B cell (primary cell): ENCODE measurements around the gene DSC1. TPM values are rescaled to one million over a fixed set of nuclear protein-coding genes. Genes with fewer than 3 reads are reported as not detected.

Experiments used
- ATAC-seq: fragments of 200-7000 bp; cut with Tn5 transposase; one replicate; pipeline ENCODE4 v1.10.0; 2021; ENCODE audit warnings: low read depth, mild to moderate bottlenecking, moderate number of reproducible peaks, moderate library complexity
- CTCF ChIA-PET: fragments of 350-600 bp; sonication (Branson Sonifier 250); formaldehyde crosslinking; loops from one replicate; lab custom pipeline; 2021; ENCODE audit warnings: antibody characterized with exemption, inconsistent platforms; lab: Charles Lee
- POLR2A ChIA-PET: fragments of 350-600 bp; sonication (Branson Sonifier 250); formaldehyde crosslinking; loops from one replicate; lab custom pipeline; 2021; ENCODE audit warnings: antibody characterized with exemption; lab: Charles Lee
- DNase-seq: peaks from one replicate; pipeline ENCODE4 v3.0.0; 2013
- H2AFZ ChIP-seq: 2 replicates; pipeline ENCODE4 v1.6.1; 2012; ENCODE audit warnings: mild to moderate bottlenecking, low read depth, low read length; ENCODE audit not compliant: insufficient read depth, poor library complexity, severe bottlenecking
- H3K27ac ChIP-seq, 2 donors: 1 replicate in 1 of 2; 2 replicates in 1 of 2; pipeline ENCODE4 v1.5.1; 2012 to 2013; ENCODE audit warnings: low read length in 2 of 2, mild to moderate bottlenecking in 2 of 2, moderate library complexity in 1 of 2
- H3K27me3 ChIP-seq, 4 experiments: fragments of 200-600 bp in 1 of 4; sonication (generic) in 1 of 4; replicated peaks in 1 of 4; 1 replicate in 2 of 4; 2 replicates in 2 of 4; pipeline versions ENCODE4 v1.6.1 to v1.7.0; 2013 to 2016; ENCODE audit warnings: low read length in 3 of 4, mild to moderate bottlenecking in 2 of 4, mixed read lengths in 1 of 4, moderate library complexity in 1 of 4; ENCODE audit not compliant: insufficient read depth in 4 of 4, control insufficient read depth in 3 of 4; ENCODE audit errors: control extremely low read depth in 1 of 4
- H3K36me3 ChIP-seq, 2 experiments: replicated peaks in 1 of 2; 1 replicate in 1 of 2; 2 replicates in 1 of 2; pipeline versions ENCODE4 v1.6.1 to v1.7.1; 2013; ENCODE audit warnings: low read length in 1 of 2; ENCODE audit not compliant: insufficient read depth in 2 of 2, control insufficient read depth in 1 of 2; ENCODE audit errors: control extremely low read depth in 1 of 2, extremely low read depth in 1 of 2
- H3K4me1 ChIP-seq, 2 donors: fragments of 200-600 bp in 1 of 2; sonication (generic) in 1 of 2; 1 replicate in 1 of 2; 2 replicates in 1 of 2; pipeline versions ENCODE4 v1.5.1 to v1.6.1; 2013 to 2017; ENCODE audit warnings: low read length in 2 of 2; ENCODE audit not compliant: control insufficient read depth in 2 of 2, insufficient read depth in 2 of 2
- H3K4me2 ChIP-seq: replicated peaks from 2 replicates; pipeline ENCODE3; 2012; ENCODE audit warnings: mild to moderate bottlenecking, low read depth, low read length; ENCODE audit not compliant: poor library complexity, severe bottlenecking
- H3K4me3 ChIP-seq, 5 experiments: fragments of 200-600 bp in 1 of 5; sonication (generic) in 1 of 5; 1 replicate in 3 of 5; 2 replicates in 2 of 5; pipeline versions ENCODE4 v1.5.1 to v1.7.0; 2011 to 2016; ENCODE audit warnings: low read length in 4 of 5, mild to moderate bottlenecking in 4 of 5, low read depth in 2 of 5, control low read depth in 1 of 5, moderate library complexity in 1 of 5; ENCODE audit not compliant: insufficient read depth in 1 of 5; ENCODE audit errors: control extremely low read depth in 1 of 5, extremely low read depth in 1 of 5
- H3K79me2 ChIP-seq: fragments of 200-600 bp; sonication (generic); one replicate; pipeline ENCODE4 v1.6.0; 2016; ENCODE audit warnings: low read length; ENCODE audit not compliant: control insufficient read depth, insufficient read depth
- H3K9ac ChIP-seq: fragments of 200-600 bp; sonication (generic); 2 replicates; pipeline ENCODE4 v1.6.1; 2017; ENCODE audit warnings: mild to moderate bottlenecking, low read length, moderate library complexity
- H3K9me3 ChIP-seq, 3 donors: one replicate each; pipeline versions ENCODE4 v1.6.1 to v1.7.1; 2013; ENCODE audit warnings: low read length in 2 of 3; ENCODE audit not compliant: control insufficient read depth in 2 of 3, insufficient read depth in 1 of 3; ENCODE audit errors: control extremely low read depth in 1 of 3
- H4K20me1 ChIP-seq: 2 replicates; pipeline ENCODE4 v1.6.0; 2012; ENCODE audit warnings: mild to moderate bottlenecking, low read length; ENCODE audit not compliant: insufficient read depth, control insufficient read depth, poor library complexity, severe bottlenecking
- H3K27ac Mint-ChIP-seq: one replicate; pipeline ENCODE4 v1.8.0; 2021; ENCODE audit warnings: mixed read lengths
- H3K27me3 Mint-ChIP-seq: one replicate; pipeline ENCODE4 v1.8.0; 2021; ENCODE audit warnings: mixed read lengths
- H3K4me1 Mint-ChIP-seq: one replicate; pipeline ENCODE4 v1.8.0; 2021; ENCODE audit warnings: mixed read lengths
- H3K4me3 Mint-ChIP-seq: one replicate; pipeline ENCODE4 v1.8.0; 2021; ENCODE audit warnings: mixed read lengths
- H3K9me3 Mint-ChIP-seq: one replicate; pipeline ENCODE4 v1.8.0; 2022; ENCODE audit warnings: mixed read lengths; ENCODE audit not compliant: insufficient read depth
- CTCF ChIP-seq: fragments of 200-600 bp; IDR thresholded peaks from one replicate; pipeline ENCODE4 v1.8.0; 2022; ENCODE audit warnings: antibody characterized with exemption, mild to moderate bottlenecking
- EZH2 ChIP-seq: IDR thresholded peaks from 2 replicates; pipeline ENCODE4 v1.6.1; 2012; ENCODE audit warnings: borderline replicate concordance, low read depth, mild to moderate bottlenecking, moderate library complexity, low read length; ENCODE audit not compliant: insufficient read depth, poor library complexity, severe bottlenecking
- WGBS: methylation state at CpG from one replicate; pipeline ENCODE4 v1.1.5; 2013; ENCODE audit warnings: missing lambda C conversion rate; ENCODE audit not compliant: insufficient coverage; 5-methylcytosine and 5-hydroxymethylcytosine counted together
- intact Hi-C: fragments of 100-400 bp; cut with micrococcal nuclease; formaldehyde crosslinking; loops from one replicate; pipeline ENCODE4 v1.10.0; 2022
- polyA plus RNA-seq: library from polyadenylated mRNA; depleted of rRNA; stranded (reverse); fragments of >200 nt; gene quantifications from 2 replicates; pipeline ENCODE4 v1.2.3, GENCODE V29; 2012
- total RNA-seq, 2 donors: library from RNA; stranded (reverse); fragments of 120-200 nt in 1 of 2; gene quantifications; 1 replicate in 1 of 2; 2 replicates in 1 of 2; pipeline versions ENCODE4 v1.2.3 to v1.2.4, GENCODE V29; 2013 to 2022

Gene DSC1
- total and polyA plus RNA-seq, 2 donors (not counting 1 experiment from before 2014, with no cell fraction given): not detected

- intact Hi-C loops: no loop called here
- CTCF ChIA-PET: no interaction called here
These were observed 44.2 kb upstream of the DSC1 start for GRCh38 chr18:31206787-31207381.

GRCh38 chr18:31206071-31206470 is 43.4 kb upstream of the DSC1 start:
- Histone ChIP-seq H3K36me3 (no peaks in the 10 kb centered on the region), H4K20me1 (no peaks in the 10 kb centered on the region), H3K4me3 (no peak overlapping the region), H3K27ac (no peak overlapping the region), H3K9me3 (no peaks in the 10 kb centered on the region), H3K4me2 (no peak overlapping the region), H3K79me2 (no peaks in the 10 kb centered on the region), H2AFZ (no peak overlapping the region), H3K27me3 (no peaks in the 10 kb centered on the region), H3K4me1 (no peaks in the 10 kb centered on the region), H3K9ac (no peak overlapping the region)
- DNase-seq: no peak
- CTCF ChIA-PET: no interaction called here
- no peak for TF ChIP-seq CTCF
- TF ChIP-seq EZH2: no peak
- intact Hi-C loops: no loop called here
- H3K9me3 Mint-ChIP-seq: no peaks in the 10 kb centered on the region
- H3K27me3 Mint-ChIP-seq: no peaks in the 10 kb centered on the region
- no peak overlapping the region for H3K27ac Mint-ChIP-seq
- ATAC-seq: no peak
- no peak overlapping the region for H3K4me3 Mint-ChIP-seq
- POLR2A ChIA-PET: no interaction called here
- no CpG with 5 or more reads among the region's 5 CpGs for WGBS
- H3K4me1 Mint-ChIP-seq: no peaks in the 10 kb centered on the region

More at GRCh38 chr18:31206787-31207381, 44.2 kb upstream of the DSC1 start:
- Mint-ChIP-seq H3K9me3 (no peaks in the 10 kb centered on the region), H3K4me3 (no peak overlapping the region), H3K4me1 (no peaks in the 10 kb centered on the region), H3K27ac (no peak overlapping the region), H3K27me3 (no peaks in the 10 kb centered on the region)
- H3K4me1 ChIP-seq: no peaks in the 10 kb centered on the region
- POLR2A ChIA-PET: no interaction called here
- H3K27ac ChIP-seq: no peak overlapping the region
- H3K27me3 ChIP-seq: no peaks in the 10 kb centered on the region
- H3K4me3 ChIP-seq: no peak overlapping the region
- DNase-seq: no peak
- no peak for TF ChIP-seq CTCF
- H3K9me3 ChIP-seq: no peaks in the 10 kb centered on the region
- no peaks in the 10 kb centered on the region for H3K79me2 ChIP-seq
- H3K4me2 ChIP-seq: no peak overlapping the region
- no peak for ATAC-seq
- H2AFZ ChIP-seq: no peak overlapping the region
- H3K9ac ChIP-seq: no peak overlapping the region
- no peaks in the 10 kb centered on the region for H3K36me3 ChIP-seq
- no peaks in the 10 kb centered on the region for H4K20me1 ChIP-seq
- WGBS: 15% methylated on average over 11 of the region's 11 CpGs
